Brain pericyte (primary cell): ENCODE results near the gene OR4B1.

ENCODE experiments used
- DNase-seq: peaks from one replicate; pipeline ENCODE4 v3.0.0-alpha.2; 2012; ENCODE audit warnings: low read depth, low spot score

OR4B1 gene

DNA sequence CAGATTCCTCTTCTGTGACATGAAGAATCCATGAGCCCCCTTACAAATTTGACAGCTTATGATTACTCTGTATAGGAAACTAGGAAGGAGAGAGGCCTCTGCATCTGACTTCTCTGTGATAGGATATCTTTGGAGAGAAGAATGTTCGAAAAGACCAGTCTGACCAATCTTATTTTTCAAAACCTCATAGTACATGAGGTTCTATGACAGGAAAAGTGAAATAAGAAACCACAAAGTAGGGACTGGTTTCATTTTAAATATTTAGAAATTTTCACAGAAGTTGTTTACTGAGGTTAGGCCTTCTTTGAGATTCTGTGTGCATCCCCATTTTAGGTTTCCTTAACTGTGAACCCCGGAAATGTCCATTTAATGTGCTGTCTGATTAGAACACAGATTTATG lies 45.0 kb downstream of the OR4B1 start:
- no peak for DNase-seq

DNA sequence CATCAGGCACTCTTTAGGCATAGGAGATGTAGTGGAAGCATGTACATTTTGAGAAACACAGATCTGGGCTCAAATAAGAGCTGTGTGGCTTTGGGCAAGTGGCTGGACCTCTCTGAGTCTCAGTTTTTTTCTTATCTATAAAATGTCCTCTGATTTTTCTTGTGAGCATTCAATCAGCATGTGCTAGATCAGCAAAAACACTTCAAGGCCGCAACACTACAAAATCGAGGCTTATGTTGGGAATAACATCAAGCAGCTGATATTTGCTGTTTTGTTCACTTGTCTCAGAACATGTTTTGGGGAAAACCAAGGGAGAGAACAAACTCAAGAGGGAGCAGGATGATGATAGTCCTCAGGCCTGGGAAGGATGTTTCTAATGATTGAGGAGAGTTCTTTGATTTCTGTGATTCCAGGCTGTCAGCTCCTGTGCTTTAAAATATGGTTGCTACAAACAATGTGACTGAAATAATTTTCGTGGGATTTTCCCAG lies 46.9 kb downstream of the OR4B1 start, which contains the start of gene OR4X1:
Gene OR4X1, plus strand, starts transcription at position 439 of the 489 bp plus-strand sequence. Its CDS starts 0 bp downstream, at position 439.
- no peak for DNase-seq
